Measurements from ENCODE around the gene MLEC. TPM values are rescaled to one million over a fixed set of nuclear protein-coding genes. Genes with fewer than 3 reads are reported as not detected.

MLEC gene
- total RNA-seq, 1 donor from 2014 or later = 124 TPM

- H3K4me3 ChIP-seq (ENCODE audit: low read depth, low read length) = no peak overlapping the region
- no peak for TF ChIP-seq CTCF (conservative IDR thresholded peaks at IDR 0.05; ENCODE audit: low read depth, low read length)
- DNase-seq (ENCODE audit: low read depth) = no peak
Measured at GRCh38 chr12:120674097-120674636, 12.8 kb upstream of the MLEC start.

GRCh38 chr12:120677765-120678473, 9.0 kb upstream of the MLEC start:
- no peak overlapping the region for H3K4me3 ChIP-seq (ENCODE audit: low read depth, low read length)
- no peak for DNase-seq (ENCODE audit: low read depth)
- TF ChIP-seq CTCF (conservative IDR thresholded peaks at IDR 0.05; ENCODE audit: low read depth, low read length) = no peak

GRCh38 chr12:120678572-120678971, 8.4 kb upstream of the MLEC start:
- DNase-seq (ENCODE audit: low read depth) = no peak
- no peak overlapping the region for H3K4me3 ChIP-seq (ENCODE audit: low read depth, low read length)
- no peak for TF ChIP-seq CTCF (conservative IDR thresholded peaks at IDR 0.05; ENCODE audit: low read depth, low read length)

GRCh38 chr12:120680165-120680738, 6.7 kb upstream of the MLEC start:
- no peak overlapping the region for H3K4me3 ChIP-seq (ENCODE audit: low read depth, low read length)
- TF ChIP-seq CTCF (conservative IDR thresholded peaks at IDR 0.05; ENCODE audit: low read depth, low read length) = no peak
- no peak for DNase-seq (ENCODE audit: low read depth)

GRCh38 chr12:120684523-120684932, 2.4 kb upstream of the MLEC start:
- DNase-seq (ENCODE audit: low read depth) = no peak
- TF ChIP-seq CTCF (conservative IDR thresholded peaks at IDR 0.05; ENCODE audit: low read depth, low read length) = no peak
- no peak overlapping the region for H3K4me3 ChIP-seq (ENCODE audit: low read depth, low read length)

GRCh38 chr12:120685522-120685921, 1.4 kb upstream of the MLEC start:
- DNase-seq (ENCODE audit: low read depth) = no peak
- no peak for TF ChIP-seq CTCF (conservative IDR thresholded peaks at IDR 0.05; ENCODE audit: low read depth, low read length)
- H3K4me3 ChIP-seq (ENCODE audit: low read depth, low read length) = no peak overlapping the region
